ENCODE data around the gene CLIP2.
"Not testable (repeated sequence)": the region's sequence is repeated elsewhere in the genome, so short reads cannot be mapped to it uniquely, and the experiment has no call there.

CLIP2 gene

DNA sequence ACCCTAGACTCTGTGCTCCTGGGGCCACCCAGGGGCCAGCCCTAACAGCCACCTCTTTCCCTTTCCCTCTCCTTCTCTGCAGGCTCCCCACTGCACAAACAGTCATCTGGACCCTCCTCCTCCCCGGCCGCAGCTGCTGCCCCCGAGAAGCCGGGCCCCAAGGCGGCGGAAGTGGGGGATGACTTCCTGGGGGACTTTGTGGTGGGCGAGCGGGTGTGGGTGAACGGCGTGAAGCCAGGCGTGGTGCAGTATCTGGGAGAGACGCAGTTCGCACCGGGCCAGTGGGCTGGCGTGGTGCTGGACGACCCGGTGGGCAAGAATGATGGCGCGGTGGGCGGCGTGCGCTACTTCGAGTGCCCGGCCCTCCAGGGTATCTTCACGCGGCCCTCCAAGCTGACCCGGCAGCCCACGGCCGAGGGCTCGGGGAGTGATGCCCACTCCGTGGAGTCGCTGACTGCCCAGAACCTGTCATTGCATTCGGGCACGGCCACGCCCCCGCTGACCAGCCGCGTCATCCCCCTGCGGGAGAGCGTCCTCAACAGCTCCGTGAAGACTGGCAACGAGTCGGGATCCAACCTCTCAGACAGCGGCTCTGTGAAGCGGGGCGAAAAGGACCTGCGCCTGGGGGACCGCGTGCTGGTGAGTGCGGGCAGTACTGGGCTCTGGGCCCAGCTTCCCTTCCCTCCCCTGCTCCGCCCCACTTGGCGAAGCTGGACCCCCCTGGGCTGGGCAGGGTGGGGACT, 49.3 kb downstream of the CLIP2 start:
- H3K9me3 ChIP-seq (ENCODE audit: low read length) = no peaks in the 10 kb centered on the region
- H3K4me1 ChIP-seq (ENCODE audit: insufficient read depth, low read length) = no peaks in the 10 kb centered on the region
- no peaks in the 10 kb centered on the region for H3K27me3 ChIP-seq (ENCODE audit: insufficient read depth, low read length)
- H3K4me3 ChIP-seq (ENCODE audit: low read length) = no peak overlapping the region
- H3K36me3 ChIP-seq (ENCODE audit: insufficient read depth, low read length) = peaks cover 28% of the 10 kb centered on the region
- no peak overlapping the region for H2AFZ ChIP-seq (ENCODE audit: low read depth, low read length)

GRCh38 chr7:74339648-74340047, 50.4 kb downstream of the CLIP2 start:
- H3K4me1 ChIP-seq (ENCODE audit: insufficient read depth, low read length); H3K4me3 ChIP-seq (ENCODE audit: low read length); H3K9me3 ChIP-seq (ENCODE audit: low read length); H2AFZ ChIP-seq (ENCODE audit: low read depth, low read length); H3K27me3 ChIP-seq (ENCODE audit: insufficient read depth, low read length): not testable (repeated sequence)
- H3K36me3 ChIP-seq (ENCODE audit: insufficient read depth, low read length) = peaks cover 33% of the 10 kb centered on the region

DNA sequence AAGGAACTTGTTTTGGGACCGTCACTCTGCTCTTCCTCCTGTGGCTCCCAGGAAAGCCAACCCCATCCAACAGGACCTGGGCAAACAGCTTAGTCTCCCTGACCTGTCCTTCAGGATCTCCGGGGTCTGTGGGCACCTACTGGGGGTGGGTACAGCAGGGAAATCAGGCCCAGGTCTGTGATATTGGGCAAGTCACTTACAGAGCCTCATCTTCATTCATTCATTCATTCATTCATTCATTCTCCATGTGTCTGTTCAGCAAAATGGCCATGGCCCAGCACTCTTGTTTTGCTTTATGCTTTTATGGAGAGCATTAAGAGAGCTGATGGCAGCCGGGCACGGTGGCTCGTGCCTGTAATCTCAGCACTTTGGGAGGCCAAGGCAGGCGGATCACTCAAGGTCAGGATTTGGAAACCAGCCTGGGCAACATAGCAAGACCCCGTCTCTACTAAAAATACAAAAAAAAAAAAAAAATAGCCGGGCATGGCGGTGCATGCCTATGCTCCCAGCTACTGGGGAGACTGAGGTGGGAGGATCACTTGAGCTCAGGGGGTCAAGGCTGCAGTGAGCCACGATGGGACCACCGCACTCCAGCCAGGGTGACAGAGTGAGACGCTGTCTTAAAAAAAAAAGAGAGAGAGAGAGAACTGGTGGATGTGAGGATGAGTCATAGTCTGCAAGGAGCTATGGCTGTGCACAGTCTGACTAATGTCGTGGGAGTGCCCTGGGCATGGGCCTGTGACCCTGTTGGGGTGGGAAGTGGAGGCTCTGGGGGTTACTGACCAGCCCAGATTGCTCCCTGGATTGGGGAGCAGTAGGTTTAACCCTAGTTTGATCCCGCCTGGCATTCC, 54.3 kb downstream of the CLIP2 start:
- Histone ChIP-seq H3K27me3 (ENCODE audit: insufficient read depth, low read length) (no peaks in the 10 kb centered on the region), H3K36me3 (ENCODE audit: insufficient read depth, low read length) (peaks cover 39% of the 10 kb centered on the region), H3K9me3 (ENCODE audit: low read length) (peaks cover 2% of the 10 kb centered on the region), H2AFZ (ENCODE audit: low read depth, low read length) (no peak overlapping the region), H3K4me3 (ENCODE audit: low read length) (no peak overlapping the region), H3K4me1 (ENCODE audit: insufficient read depth, low read length) (no peaks in the 10 kb centered on the region)

DNA sequence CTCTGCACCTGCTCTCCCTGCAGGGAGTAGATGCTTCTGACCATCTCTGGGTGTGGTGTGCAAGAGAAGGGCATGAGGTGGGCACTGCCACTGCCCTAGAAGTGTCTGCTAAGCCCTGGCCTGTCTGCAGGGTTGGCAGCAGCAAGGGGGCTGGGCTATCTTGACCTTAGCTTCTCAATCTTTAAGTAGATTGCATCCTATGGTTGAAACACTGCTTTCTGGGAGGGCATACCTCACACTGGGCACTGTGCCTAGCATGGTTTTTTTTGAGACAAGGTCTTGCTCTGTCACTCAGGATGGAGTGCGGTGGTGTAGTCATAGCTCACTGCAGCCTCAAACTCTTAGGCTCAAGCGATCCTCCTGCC, 54.9 kb downstream of the CLIP2 start:
- Histone ChIP-seq H3K4me3 (ENCODE audit: low read length) (no peak overlapping the region), H2AFZ (ENCODE audit: low read depth, low read length) (no peak overlapping the region), H3K4me1 (ENCODE audit: insufficient read depth, low read length) (no peaks in the 10 kb centered on the region), H3K27me3 (ENCODE audit: insufficient read depth, low read length) (no peaks in the 10 kb centered on the region), H3K9me3 (ENCODE audit: low read length) (peaks cover 2% of the 10 kb centered on the region), H3K36me3 (ENCODE audit: insufficient read depth, low read length) (peaks cover 34% of the 10 kb centered on the region)

GRCh38 chr7:74344786-74345185, 55.6 kb downstream of the CLIP2 start:
- no peaks in the 10 kb centered on the region for H3K27me3 ChIP-seq (ENCODE audit: insufficient read depth, low read length)
- no peaks in the 10 kb centered on the region for H3K4me1 ChIP-seq (ENCODE audit: insufficient read depth, low read length)
- H3K9me3 ChIP-seq (ENCODE audit: low read length) = peaks cover 2% of the 10 kb centered on the region
- H2AFZ ChIP-seq (ENCODE audit: low read depth, low read length) = no peak overlapping the region
- peaks cover 34% of the 10 kb centered on the region for H3K36me3 ChIP-seq (ENCODE audit: insufficient read depth, low read length)
- H3K4me3 ChIP-seq (ENCODE audit: low read length) = no peak overlapping the region

GRCh38 chr7:74345970-74346369, 56.8 kb downstream of the CLIP2 start:
- H2AFZ ChIP-seq (ENCODE audit: low read depth, low read length) = no peak overlapping the region
- H3K4me3 ChIP-seq (ENCODE audit: low read length) = no peak overlapping the region
- no peaks in the 10 kb centered on the region for H3K4me1 ChIP-seq (ENCODE audit: insufficient read depth, low read length)
- no peaks in the 10 kb centered on the region for H3K27me3 ChIP-seq (ENCODE audit: insufficient read depth, low read length)
- H3K9me3 ChIP-seq (ENCODE audit: low read length) = peaks cover 2% of the 10 kb centered on the region
- peaks cover 25% of the 10 kb centered on the region for H3K36me3 ChIP-seq (ENCODE audit: insufficient read depth, low read length)

DNA sequence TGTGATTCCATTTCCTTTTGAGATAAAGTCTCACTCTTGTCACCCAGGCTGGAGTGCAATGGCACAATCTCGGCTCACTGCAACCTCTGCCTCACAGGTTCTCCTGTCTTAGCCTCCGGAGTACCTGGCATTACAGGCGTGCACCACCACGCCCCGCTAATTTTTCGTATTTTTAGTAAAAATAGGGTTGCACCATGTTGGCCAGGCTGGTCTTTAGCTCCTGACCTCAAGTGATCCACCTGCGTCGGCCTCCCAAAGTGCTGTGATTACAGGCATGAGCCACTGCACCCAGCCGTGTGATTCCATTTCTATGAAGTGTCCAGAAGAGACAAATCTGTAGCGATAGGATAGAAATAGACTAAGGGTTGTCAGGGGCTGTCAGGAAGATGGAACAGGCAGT, 60.4 kb downstream of the CLIP2 start:
- Histone ChIP-seq H2AFZ (ENCODE audit: low read depth, low read length) (no peak overlapping the region), H3K4me1 (ENCODE audit: insufficient read depth, low read length) (no peaks in the 10 kb centered on the region), H3K4me3 (ENCODE audit: low read length) (no peak overlapping the region), H3K36me3 (ENCODE audit: insufficient read depth, low read length) (peaks cover 16% of the 10 kb centered on the region), H3K27me3 (ENCODE audit: insufficient read depth, low read length) (no peaks in the 10 kb centered on the region), H3K9me3 (ENCODE audit: low read length) (peaks cover 2% of the 10 kb centered on the region)

DNA sequence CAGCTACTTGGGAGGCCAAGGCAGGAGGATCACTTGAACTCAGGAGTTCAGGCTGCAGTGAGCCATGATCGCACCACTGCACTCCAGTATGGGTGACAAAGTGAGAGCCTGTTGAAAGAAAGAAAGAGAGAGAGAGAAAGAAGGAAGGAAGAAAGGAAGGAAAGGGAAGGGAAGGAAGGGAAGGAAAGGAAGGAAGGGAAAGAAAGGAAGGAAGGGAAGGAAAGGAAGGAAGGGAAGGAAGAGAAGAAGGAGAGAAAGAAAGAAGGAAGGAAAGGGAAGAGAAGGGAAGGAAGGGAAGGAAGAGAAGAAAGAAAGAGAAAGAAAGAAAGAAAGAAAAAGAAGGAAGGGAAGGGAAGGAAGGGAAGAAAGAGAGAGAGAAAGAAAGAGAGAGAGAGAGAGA, 61.5 kb downstream of the CLIP2 start:
- Histone ChIP-seq H3K4me3 (ENCODE audit: low read length) (no peak overlapping the region), H2AFZ (ENCODE audit: low read depth, low read length) (no peak overlapping the region), H3K4me1 (ENCODE audit: insufficient read depth, low read length) (no peaks in the 10 kb centered on the region), H3K36me3 (ENCODE audit: insufficient read depth, low read length) (peaks cover 23% of the 10 kb centered on the region), H3K9me3 (ENCODE audit: low read length) (peaks cover 2% of the 10 kb centered on the region), H3K27me3 (ENCODE audit: insufficient read depth, low read length) (no peaks in the 10 kb centered on the region)

DNA sequence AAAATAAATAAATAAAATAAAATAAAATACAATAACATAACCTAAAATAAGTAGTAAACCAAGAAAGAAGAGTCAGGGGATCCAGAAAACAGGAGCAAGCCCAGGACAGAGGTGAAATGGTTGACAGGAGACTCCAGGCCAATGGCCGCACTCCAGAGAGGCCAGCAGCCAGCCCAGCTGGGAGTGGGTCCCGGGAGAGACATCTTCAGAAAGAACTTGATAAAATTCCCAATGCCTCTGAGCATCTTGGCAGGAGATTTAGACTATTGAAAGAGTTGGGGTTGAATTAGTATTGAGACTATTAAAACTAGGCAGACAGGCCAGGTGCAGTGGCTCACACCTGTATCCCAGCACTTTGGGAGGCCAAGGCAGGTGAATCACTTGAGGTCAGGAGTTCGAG, 62.6 kb downstream of the CLIP2 start:
- Histone ChIP-seq H3K4me1 (ENCODE audit: insufficient read depth, low read length) (no peaks in the 10 kb centered on the region), H2AFZ (ENCODE audit: low read depth, low read length) (no peak overlapping the region), H3K36me3 (ENCODE audit: insufficient read depth, low read length) (peaks cover 30% of the 10 kb centered on the region)

GRCh38 chr7:74352551-74353138, 63.4 kb downstream of the CLIP2 start:
- H3K36me3 ChIP-seq (ENCODE audit: insufficient read depth, low read length) = peaks cover 35% of the 10 kb centered on the region

More for the DNA sequence above, 62.6 kb downstream of the CLIP2 start:
- Histone ChIP-seq H3K27me3 (ENCODE audit: insufficient read depth, low read length) (no peaks in the 10 kb centered on the region), H3K4me3 (ENCODE audit: low read length) (no peak overlapping the region), H3K9me3 (ENCODE audit: low read length) (peaks cover 5% of the 10 kb centered on the region)

GRCh38 chr7:74354009-74354408, 64.8 kb downstream of the CLIP2 start:
- Histone ChIP-seq H3K27me3 (ENCODE audit: insufficient read depth, low read length) (no peaks in the 10 kb centered on the region), H3K4me1 (ENCODE audit: insufficient read depth, low read length) (no peaks in the 10 kb centered on the region), H3K4me3 (ENCODE audit: low read length) (no peak overlapping the region), H3K9me3 (ENCODE audit: low read length) (peaks cover 4% of the 10 kb centered on the region), H3K36me3 (ENCODE audit: insufficient read depth, low read length) (peaks cover 41% of the 10 kb centered on the region), H2AFZ (ENCODE audit: low read depth, low read length) (no peak overlapping the region)

More at GRCh38 chr7:74352551-74353138, 63.4 kb downstream of the CLIP2 start:
- not testable (repeated sequence) for H3K4me1 ChIP-seq (ENCODE audit: insufficient read depth, low read length); H3K27me3 ChIP-seq (ENCODE audit: insufficient read depth, low read length); H3K4me3 ChIP-seq (ENCODE audit: low read length); H2AFZ ChIP-seq (ENCODE audit: low read depth, low read length); H3K9me3 ChIP-seq (ENCODE audit: low read length)

DNA sequence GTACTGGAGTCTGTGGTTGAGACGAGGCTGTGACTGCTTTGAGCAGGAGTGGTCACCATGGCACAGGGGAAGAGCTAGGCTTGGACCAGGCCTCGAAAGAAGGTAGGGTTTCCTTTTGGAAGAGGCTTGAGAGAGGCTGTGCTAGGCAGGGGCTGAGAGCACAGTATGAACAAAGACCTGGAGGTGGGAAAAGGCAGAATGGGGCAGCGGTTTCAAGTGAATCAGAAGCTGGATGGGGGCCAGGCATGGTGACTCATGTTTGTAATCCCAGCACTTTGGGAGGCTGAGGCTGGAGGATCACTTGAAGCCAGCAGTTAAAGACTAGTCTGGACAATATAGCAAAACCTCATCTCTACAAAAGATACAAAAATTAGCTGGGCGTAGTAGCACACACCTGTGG, 65.9 kb downstream of the CLIP2 start:
- Histone ChIP-seq H3K9me3 (ENCODE audit: low read length) (peaks cover 4% of the 10 kb centered on the region), H3K36me3 (ENCODE audit: insufficient read depth, low read length) (peaks cover 48% of the 10 kb centered on the region), H3K4me3 (ENCODE audit: low read length) (no peak overlapping the region), H3K27me3 (ENCODE audit: insufficient read depth, low read length) (no peaks in the 10 kb centered on the region), H3K4me1 (ENCODE audit: insufficient read depth, low read length) (no peaks in the 10 kb centered on the region), H2AFZ (ENCODE audit: low read depth, low read length) (no peak overlapping the region)

DNA sequence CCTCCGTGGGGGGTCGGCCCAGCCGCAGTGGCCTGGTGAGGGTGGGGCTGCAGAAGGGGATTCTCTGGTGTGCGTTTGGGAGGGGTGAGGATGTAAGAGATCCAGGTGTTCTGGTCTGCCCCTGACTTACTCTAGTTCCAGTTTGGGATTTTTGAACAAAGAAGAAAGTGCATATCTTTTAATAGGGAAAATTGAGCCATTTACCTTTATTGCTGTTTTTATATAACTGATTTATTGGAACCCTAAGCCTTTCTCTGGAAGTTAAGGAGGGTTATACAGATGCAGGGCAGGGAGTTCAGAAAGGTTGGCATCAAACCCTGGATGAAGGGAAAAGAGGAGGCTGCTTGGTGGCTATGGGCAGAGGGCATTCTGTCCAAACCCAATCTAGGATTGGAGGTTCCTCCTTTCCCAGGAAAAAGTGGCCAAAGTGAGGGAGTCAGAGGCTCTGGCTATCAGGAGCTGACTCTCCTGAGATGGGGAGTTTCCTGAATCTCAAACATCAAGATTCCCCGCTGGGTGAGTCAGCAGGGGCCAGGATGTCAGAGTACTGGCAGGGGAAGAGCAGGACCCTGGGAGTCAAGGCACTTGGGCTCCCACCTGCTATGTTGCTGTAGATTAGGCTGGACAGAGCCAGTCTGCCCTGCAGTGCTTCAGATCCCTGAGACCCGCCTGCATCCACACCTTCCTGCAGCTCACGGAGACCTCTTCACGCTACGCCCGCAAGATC, 67.5 kb downstream of the CLIP2 start:
- Histone ChIP-seq H3K4me1 (ENCODE audit: insufficient read depth, low read length) (no peaks in the 10 kb centered on the region), H3K27me3 (ENCODE audit: insufficient read depth, low read length) (no peaks in the 10 kb centered on the region), H2AFZ (ENCODE audit: low read depth, low read length) (no peak overlapping the region), H3K9me3 (ENCODE audit: low read length) (peaks cover 4% of the 10 kb centered on the region), H3K4me3 (ENCODE audit: low read length) (no peak overlapping the region), H3K36me3 (ENCODE audit: insufficient read depth, low read length) (peaks cover 55% of the 10 kb centered on the region)

Measured in neuron (in vitro differentiated cells).